IgD-negative memory B cell (primary cell): ENCODE results near the gene PDIA5. TPM values are rescaled to one million over a fixed set of nuclear protein-coding genes. Genes with fewer than 3 reads are reported as not detected.
A peak's percentile ranks its signal among the peaks of the same experiment; 100 is the strongest.

Experiments used
- H3K27ac Mint-ChIP-seq, 3 donors: one replicate each; pipeline ENCODE4 v1.8.0; 2020 to 2022; ENCODE audit warnings: mild to moderate bottlenecking in 3 of 3, mixed read lengths in 3 of 3, moderate library complexity in 1 of 3
- H3K27me3 Mint-ChIP-seq: one replicate; pipeline ENCODE4 v1.8.0; 2021; ENCODE audit warnings: mixed read lengths
- H3K36me3 Mint-ChIP-seq: one replicate; pipeline ENCODE4 v1.8.0; 2020; ENCODE audit warnings: mild to moderate bottlenecking, mixed read lengths
- H3K4me1 Mint-ChIP-seq, 3 donors: one replicate each; pipeline ENCODE4 v1.8.0; 2020 to 2022; ENCODE audit warnings: mixed read lengths in 3 of 3, mild to moderate bottlenecking in 1 of 3
- H3K4me3 Mint-ChIP-seq, 4 donors: one replicate each; pipeline ENCODE4 v1.8.0; 2020 to 2022; ENCODE audit warnings: mild to moderate bottlenecking in 4 of 4, mixed read lengths in 4 of 4, moderate library complexity in 3 of 4
- H3K9me3 Mint-ChIP-seq, 3 donors: one replicate each; pipeline ENCODE4 v1.8.0; 2020 to 2021; ENCODE audit warnings: mixed read lengths in 3 of 3, mild to moderate bottlenecking in 1 of 3
- polyA plus RNA-seq: library from polyadenylated mRNA; unstranded; fragments of 300-500 nt; fragmentation: Illumina TruSeq; gene quantifications from one replicate; pipeline ENCODE4 v1.2.3, GENCODE V29; 2021

The PDIA5 gene
- polyA plus RNA-seq, 1 donor from 2014 or later: 4.2 TPM

- H3K36me3 Mint-ChIP-seq: no peaks in the 10 kb centered on the region
- H3K27me3 Mint-ChIP-seq: peaks cover 2% of the 10 kb centered on the region
- no peak overlapping the region for H3K4me3 Mint-ChIP-seq
- no peaks in the 10 kb centered on the region for H3K9me3 Mint-ChIP-seq
- H3K4me1 Mint-ChIP-seq: peaks cover 0 to 2% (median 0%) of the 10 kb centered on the region in 3 donors
- no peak overlapping the region for H3K27ac Mint-ChIP-seq
Measured at GRCh38 chr3:123054109-123054778, 12.6 kb upstream of the PDIA5 start.

- Mint-ChIP-seq H3K36me3 (no peaks in the 10 kb centered on the region), H3K4me1 (peaks cover 0 to 3% (median 0%) of the 10 kb centered on the region in 3 donors), H3K27me3 (peaks cover 2% of the 10 kb centered on the region), H3K4me3 (no peak overlapping the region), H3K9me3 (no peaks in the 10 kb centered on the region), H3K27ac (no peak overlapping the region)
Measured at GRCh38 chr3:123054931-123055330, 11.9 kb upstream of the PDIA5 start.

DNA sequence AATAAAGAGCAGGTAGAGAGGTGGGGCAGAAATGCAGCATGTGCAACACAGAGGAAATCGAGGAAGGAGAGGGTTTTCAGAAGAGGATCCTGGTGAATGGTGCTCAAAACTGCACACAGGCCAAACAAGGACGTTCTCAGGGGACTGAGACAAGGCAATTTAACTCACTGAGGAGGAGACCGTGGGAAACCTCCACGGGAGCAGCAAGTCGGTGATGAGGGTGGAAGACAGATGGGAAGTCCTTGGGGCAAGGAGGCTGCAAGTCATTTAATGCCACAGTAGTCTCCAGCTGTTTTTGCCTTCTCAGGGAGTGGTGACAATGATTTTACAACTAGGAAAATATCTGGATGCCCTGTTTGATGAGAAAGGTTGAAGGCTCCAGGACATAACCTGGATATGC, 11.5 kb upstream of the PDIA5 start:
- H3K4me3 Mint-ChIP-seq: no peak overlapping the region
- H3K27ac Mint-ChIP-seq: no peak overlapping the region
- no peaks in the 10 kb centered on the region for H3K9me3 Mint-ChIP-seq
- no peaks in the 10 kb centered on the region for H3K36me3 Mint-ChIP-seq
- H3K4me1 Mint-ChIP-seq: peaks cover 0 to 3% (median 0%) of the 10 kb centered on the region in 3 donors
- H3K27me3 Mint-ChIP-seq: peaks cover 2% of the 10 kb centered on the region

- Mint-ChIP-seq H3K4me3 (no peak overlapping the region), H3K27me3 (peaks cover 3% of the 10 kb centered on the region), H3K9me3 (no peaks in the 10 kb centered on the region), H3K4me1 (peaks cover 0 to 3% (median 0%) of the 10 kb centered on the region in 3 donors), H3K36me3 (no peaks in the 10 kb centered on the region), H3K27ac (no peak overlapping the region)
Measured at GRCh38 chr3:123058505-123058904, 8.3 kb upstream of the PDIA5 start.

- Mint-ChIP-seq H3K4me3 (peak overlapping the region in 1 of 4 donors; percentile 25), H3K9me3 (no peaks in the 10 kb centered on the region), H3K27ac (peak overlapping the region in 1 of 3 donors; percentile 10), H3K4me1 (peaks cover 0 to 1% (median 0%) of the 10 kb centered on the region in 3 donors), H3K27me3 (peaks cover 1% of the 10 kb centered on the region), H3K36me3 (no peaks in the 10 kb centered on the region)
Measured at GRCh38 chr3:123060054-123060453, 6.8 kb upstream of the PDIA5 start.

DNA sequence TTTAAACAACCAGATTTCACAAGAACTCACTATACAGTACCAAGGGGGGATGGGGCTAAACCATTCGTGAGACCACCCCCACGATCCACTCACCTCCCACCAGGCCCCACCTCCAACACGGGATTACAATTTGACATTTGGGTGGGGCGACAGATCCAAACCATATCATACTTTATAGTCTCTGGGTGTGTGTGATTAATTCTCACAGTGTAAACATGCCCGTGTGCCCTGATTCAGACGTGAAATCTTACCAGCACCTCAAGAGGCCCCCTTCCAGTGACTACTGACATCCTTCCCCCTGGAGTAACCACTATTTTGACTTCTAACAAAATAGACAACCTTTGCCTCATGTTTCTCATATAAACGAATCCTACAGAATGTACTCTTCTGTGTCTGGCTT, 5.0 kb upstream of the PDIA5 start:
- H3K36me3 Mint-ChIP-seq: no peaks in the 10 kb centered on the region
- H3K9me3 Mint-ChIP-seq: no peaks in the 10 kb centered on the region
- H3K4me1 Mint-ChIP-seq: peaks cover 0 to 1% (median 1%) of the 10 kb centered on the region in 3 donors
- H3K27me3 Mint-ChIP-seq: peaks cover 3% of the 10 kb centered on the region
- no peak overlapping the region for H3K4me3 Mint-ChIP-seq
- H3K27ac Mint-ChIP-seq: no peak overlapping the region

- Mint-ChIP-seq H3K4me3 (no peak overlapping the region), H3K9me3 (no peaks in the 10 kb centered on the region), H3K27ac (no peak overlapping the region), H3K36me3 (no peaks in the 10 kb centered on the region), H3K4me1 (peaks cover 0 to 6% (median 4%) of the 10 kb centered on the region in 3 donors), H3K27me3 (peaks cover 3% of the 10 kb centered on the region)
Measured at GRCh38 chr3:123063034-123063433, 3.8 kb upstream of the PDIA5 start.

GRCh38 chr3:123064506-123064905, 2.3 kb upstream of the PDIA5 start:
- no peak overlapping the region for H3K27ac Mint-ChIP-seq
- H3K4me3 Mint-ChIP-seq: peak overlapping the region in 2 of 4 donors; percentile 33 to 82
- H3K36me3 Mint-ChIP-seq: no peaks in the 10 kb centered on the region
- peaks cover 0 to 7% (median 5%) of the 10 kb centered on the region in 3 donors for H3K4me1 Mint-ChIP-seq
- no peaks in the 10 kb centered on the region for H3K9me3 Mint-ChIP-seq
- peaks cover 3% of the 10 kb centered on the region for H3K27me3 Mint-ChIP-seq

DNA sequence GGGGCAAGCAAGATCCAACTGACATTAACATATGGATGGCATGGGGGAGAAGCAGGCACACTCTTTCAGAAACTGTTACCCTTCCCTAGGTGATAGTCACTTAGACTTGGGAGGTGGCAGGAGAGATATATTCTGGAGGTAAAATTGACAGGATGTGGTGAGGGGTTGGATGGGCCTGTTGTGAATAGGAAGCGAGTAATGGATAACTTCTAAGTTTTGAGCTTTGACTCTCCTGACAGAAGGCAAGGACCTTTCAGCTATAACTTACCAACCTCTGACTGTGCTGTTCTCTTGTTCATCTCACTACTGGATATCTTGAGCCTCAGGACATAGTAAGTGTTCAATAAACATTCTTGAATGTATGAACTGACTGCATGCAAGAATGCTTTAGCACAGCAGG, 1.9 kb upstream of the PDIA5 start:
- Mint-ChIP-seq H3K27ac (no peak overlapping the region), H3K9me3 (no peaks in the 10 kb centered on the region), H3K36me3 (no peaks in the 10 kb centered on the region), H3K4me1 (peaks cover 0 to 7% (median 5%) of the 10 kb centered on the region in 3 donors), H3K27me3 (peaks cover 3% of the 10 kb centered on the region), H3K4me3 (peak overlapping the region in 1 of 4 donors; percentile 33)

- no peaks in the 10 kb centered on the region for H3K9me3 Mint-ChIP-seq
Measured at GRCh38 chr3:123066599-123066895, 278 bp upstream of the PDIA5 start.

DNA sequence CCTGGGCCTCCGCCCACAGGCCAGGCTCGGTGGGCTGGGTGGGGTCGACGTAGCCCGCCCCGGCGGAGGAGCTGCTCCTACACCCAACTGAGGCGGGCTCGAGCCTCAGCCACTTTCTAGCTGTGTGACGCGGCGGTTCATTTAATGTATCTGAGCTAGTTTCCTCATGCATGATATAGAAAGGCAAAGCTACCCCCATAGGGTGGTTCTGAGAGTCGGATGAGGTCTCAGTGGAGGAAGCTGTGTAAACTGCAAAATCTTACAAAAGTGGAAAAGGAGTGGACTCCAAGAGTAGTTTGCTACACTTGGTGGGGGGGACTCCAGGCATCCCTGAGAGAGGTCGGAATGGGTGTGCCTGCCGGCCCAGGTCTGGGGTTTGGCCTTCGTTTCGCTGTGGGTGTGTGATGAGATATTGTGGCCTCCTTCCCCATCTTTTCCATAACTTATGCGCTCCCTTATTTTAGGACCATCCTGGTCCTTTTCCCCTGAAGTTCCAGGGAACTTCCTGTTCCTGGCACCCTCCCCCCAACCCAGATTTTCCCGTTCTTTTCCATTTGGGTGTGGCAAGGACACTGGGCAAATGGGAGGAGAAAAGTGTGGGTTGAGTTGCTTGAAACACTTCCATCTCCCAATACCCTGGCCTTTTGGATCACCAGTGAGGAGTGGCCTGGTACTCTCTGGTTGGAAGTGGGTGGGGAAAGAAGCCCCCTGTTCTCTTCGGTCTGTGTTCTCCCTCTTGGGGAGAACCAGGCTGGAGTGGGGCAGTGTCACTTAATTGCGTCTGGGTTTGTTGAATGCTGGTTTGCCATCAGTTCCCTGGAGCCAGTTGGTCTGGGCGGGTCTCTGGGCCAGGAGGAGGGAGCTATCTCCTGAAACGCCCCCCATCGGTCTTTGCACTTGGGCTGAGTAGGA, 1.1 kb downstream of the PDIA5 start:
- H3K36me3 Mint-ChIP-seq: no peaks in the 10 kb centered on the region
- H3K27me3 Mint-ChIP-seq: peaks cover 3% of the 10 kb centered on the region
- H3K9me3 Mint-ChIP-seq: no peaks in the 10 kb centered on the region
- peaks cover 0 to 7% (median 7%) of the 10 kb centered on the region in 3 donors for H3K4me1 Mint-ChIP-seq
- no peak overlapping the region for H3K27ac Mint-ChIP-seq
- H3K4me3 Mint-ChIP-seq: peak overlapping the region; percentile 86 to 92 (median 90)

More at GRCh38 chr3:123066599-123066895, 278 bp upstream of the PDIA5 start:
- Mint-ChIP-seq H3K27me3 (peaks cover 3% of the 10 kb centered on the region), H3K27ac (peak overlapping the region in 1 of 3 donors; percentile 52), H3K4me3 (peak overlapping the region; percentile 86 to 92 (median 90)), H3K4me1 (peaks cover 0 to 7% (median 7%) of the 10 kb centered on the region in 3 donors), H3K36me3 (no peaks in the 10 kb centered on the region)

GRCh38 chr3:123068601-123069381, 2.0 kb downstream of the PDIA5 start:
- H3K36me3 Mint-ChIP-seq: no peaks in the 10 kb centered on the region
- H3K4me1 Mint-ChIP-seq: peaks cover 0 to 7% (median 7%) of the 10 kb centered on the region in 3 donors
- no peaks in the 10 kb centered on the region for H3K9me3 Mint-ChIP-seq
- H3K27me3 Mint-ChIP-seq: peaks cover 2% of the 10 kb centered on the region
- no peak overlapping the region for H3K27ac Mint-ChIP-seq
- H3K4me3 Mint-ChIP-seq: peak overlapping the region; percentile 25 to 88 (median 68)

DNA sequence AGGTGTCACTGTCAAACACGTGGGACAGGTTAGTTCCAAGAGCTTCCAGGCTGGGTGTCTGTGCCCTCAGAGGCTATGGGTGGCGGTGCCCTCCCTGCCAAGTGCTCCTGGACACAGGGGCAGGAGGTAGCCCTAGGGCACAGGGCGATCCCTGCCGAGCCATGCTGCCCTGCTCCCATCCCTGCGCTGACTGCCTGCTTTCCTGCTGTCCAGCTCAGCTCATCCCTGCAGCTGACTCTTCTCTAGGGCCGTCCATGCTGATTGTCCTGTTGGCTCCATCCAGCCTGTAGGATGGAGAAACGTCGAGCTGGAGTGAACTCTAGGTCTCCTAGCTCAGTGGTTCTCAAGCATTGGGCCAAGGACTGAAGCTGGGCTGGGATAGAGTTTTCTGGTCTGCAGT, 3.7 kb downstream of the PDIA5 start:
- Mint-ChIP-seq H3K4me3 (peak overlapping the region in 1 of 4 donors; percentile 17), H3K4me1 (peaks cover 0 to 8% (median 7%) of the 10 kb centered on the region in 3 donors)

DNA sequence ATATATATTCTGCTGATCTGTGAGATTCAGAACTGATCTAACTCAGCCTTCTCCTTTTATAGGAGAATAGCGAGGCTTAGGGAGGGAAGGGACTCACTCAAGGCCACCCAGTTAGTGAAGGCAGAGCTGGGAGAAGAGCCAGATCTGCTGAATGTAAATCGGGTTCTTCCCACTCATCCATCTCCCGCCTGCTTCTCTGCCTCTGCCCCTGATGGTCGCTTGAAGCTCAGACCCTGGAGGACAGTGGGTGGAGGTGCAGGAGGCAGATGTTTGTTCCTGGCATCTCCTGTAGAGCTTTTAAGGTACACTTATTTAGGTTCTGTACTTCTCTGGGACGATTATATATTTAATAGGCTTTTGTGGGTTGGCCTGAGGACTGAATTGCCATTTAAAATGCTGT, 4.3 kb downstream of the PDIA5 start:
- Mint-ChIP-seq H3K4me3 (peak overlapping the region in 1 of 4 donors; percentile 22), H3K27ac (no peak overlapping the region), H3K4me1 (peaks cover 0 to 8% (median 7%) of the 10 kb centered on the region in 3 donors), H3K27me3 (peaks cover 2% of the 10 kb centered on the region), H3K9me3 (no peaks in the 10 kb centered on the region), H3K36me3 (no peaks in the 10 kb centered on the region)

More for the DNA sequence above, 3.7 kb downstream of the PDIA5 start:
- no peaks in the 10 kb centered on the region for H3K9me3 Mint-ChIP-seq
- H3K36me3 Mint-ChIP-seq: no peaks in the 10 kb centered on the region
- H3K27me3 Mint-ChIP-seq: peaks cover 2% of the 10 kb centered on the region
- H3K27ac Mint-ChIP-seq: no peak overlapping the region

DNA sequence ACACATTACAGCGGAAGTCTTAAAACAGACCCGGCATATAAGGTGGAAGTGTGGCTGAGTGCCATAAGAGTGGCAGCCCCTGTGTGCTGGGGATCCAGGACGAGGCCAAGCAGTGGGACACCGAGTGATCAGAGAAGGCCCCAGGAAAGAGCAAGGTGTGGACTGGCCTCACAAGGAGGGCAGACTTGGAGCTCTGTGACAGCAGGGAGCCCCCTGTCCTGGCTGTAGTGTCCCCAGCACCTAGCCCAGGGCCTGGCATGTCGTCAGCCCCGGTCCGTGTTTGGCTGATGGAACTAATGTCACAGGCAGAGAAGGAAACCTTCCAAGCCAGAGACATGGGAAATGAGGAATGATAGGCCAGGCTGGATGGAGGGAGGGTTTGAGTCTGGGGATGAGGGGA, 4.8 kb downstream of the PDIA5 start:
- no peak overlapping the region for H3K27ac Mint-ChIP-seq
- H3K4me3 Mint-ChIP-seq: peak overlapping the region in 1 of 4 donors; percentile 34
- H3K36me3 Mint-ChIP-seq: no peaks in the 10 kb centered on the region
- H3K9me3 Mint-ChIP-seq: no peaks in the 10 kb centered on the region
- H3K4me1 Mint-ChIP-seq: peaks cover 0 to 8% (median 7%) of the 10 kb centered on the region in 3 donors
- peaks cover 2% of the 10 kb centered on the region for H3K27me3 Mint-ChIP-seq
